ENCODE data around the gene TXNRD3.

DNA sequence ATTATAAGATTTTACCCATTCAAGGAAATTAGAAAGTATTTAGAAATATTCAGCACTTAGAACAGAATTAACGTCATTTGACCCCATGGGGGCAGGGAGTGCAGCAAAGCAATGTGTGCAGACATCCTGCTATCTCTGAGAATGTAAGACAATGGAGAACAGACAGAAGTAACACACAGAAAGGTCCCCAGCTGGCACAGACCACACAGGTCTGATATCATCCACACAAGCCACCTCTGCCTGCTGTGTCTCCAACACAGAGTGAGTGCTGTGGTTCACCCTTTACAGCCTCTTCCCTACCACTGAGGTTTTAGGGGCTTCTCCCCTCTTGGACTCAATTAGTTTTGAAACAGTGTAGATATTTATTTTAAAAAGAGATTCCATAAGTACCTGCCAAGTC, 16.1 kb downstream of the TXNRD3 start:
- TF ChIP-seq, protein P1, sequence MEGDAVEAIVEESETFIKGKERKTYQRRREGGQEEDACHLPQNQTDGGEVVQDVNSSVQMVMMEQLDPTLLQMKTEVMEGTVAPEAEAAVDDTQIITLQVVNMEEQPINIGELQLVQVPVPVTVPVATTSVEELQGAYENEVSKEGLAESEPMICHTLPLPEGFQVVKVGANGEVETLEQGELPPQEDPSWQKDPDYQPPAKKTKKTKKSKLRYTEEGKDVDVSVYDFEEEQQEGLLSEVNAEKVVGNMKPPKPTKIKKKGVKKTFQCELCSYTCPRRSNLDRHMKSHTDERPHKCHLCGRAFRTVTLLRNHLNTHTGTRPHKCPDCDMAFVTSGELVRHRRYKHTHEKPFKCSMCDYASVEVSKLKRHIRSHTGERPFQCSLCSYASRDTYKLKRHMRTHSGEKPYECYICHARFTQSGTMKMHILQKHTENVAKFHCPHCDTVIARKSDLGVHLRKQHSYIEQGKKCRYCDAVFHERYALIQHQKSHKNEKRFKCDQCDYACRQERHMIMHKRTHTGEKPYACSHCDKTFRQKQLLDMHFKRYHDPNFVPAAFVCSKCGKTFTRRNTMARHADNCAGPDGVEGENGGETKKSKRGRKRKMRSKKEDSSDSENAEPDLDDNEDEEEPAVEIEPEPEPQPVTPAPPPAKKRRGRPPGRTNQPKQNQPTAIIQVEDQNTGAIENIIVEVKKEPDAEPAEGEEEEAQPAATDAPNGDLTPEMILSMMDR (IDR thresholded peaks at IDR 0.05) = no peak
- no peak for TF ChIP-seq POLR2A (IDR thresholded peaks at IDR 0.05)
